GM21576 (cell line): ENCODE data around the gene CLPSL1.
"Not testable (repeated sequence)": the region's sequence is repeated elsewhere in the genome, so short reads cannot be mapped to it uniquely, and the experiment has no call there.

Source experiments
- ATAC-seq: cut with Tn5 transposase; IDR thresholded peaks from one replicate; pipeline ENCODE4 v1.9.1; 2021; ENCODE audit warnings: mild to moderate bottlenecking, moderate library complexity; ENCODE audit not compliant: unreplicated experiment

CLPSL1 gene

DNA sequence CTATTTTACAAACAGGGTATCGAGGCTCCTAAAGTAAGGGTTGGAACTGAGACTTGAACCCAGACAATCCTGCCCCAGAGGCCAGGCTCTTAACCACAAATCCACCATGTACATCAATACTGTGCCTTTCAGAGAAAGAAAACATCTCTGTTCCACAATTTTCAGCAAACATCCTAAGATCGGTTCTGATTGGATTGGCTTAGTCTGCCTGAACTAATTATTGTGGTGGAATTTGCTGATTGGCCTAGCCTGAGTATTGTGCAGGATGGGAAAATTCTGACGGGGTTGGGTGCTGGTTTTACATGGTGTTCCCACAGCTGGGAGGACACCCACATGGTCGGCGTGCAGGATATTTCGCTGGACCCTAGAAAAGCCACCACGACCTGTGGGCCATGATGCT is at the start of gene CLPSL1:
Gene CLPSL1, plus strand, starts transcription at position 301 of the 400 bp plus-strand sequence. Its CDS starts 92 bp downstream, at position 393.
- ATAC-seq = no peak

DNA sequence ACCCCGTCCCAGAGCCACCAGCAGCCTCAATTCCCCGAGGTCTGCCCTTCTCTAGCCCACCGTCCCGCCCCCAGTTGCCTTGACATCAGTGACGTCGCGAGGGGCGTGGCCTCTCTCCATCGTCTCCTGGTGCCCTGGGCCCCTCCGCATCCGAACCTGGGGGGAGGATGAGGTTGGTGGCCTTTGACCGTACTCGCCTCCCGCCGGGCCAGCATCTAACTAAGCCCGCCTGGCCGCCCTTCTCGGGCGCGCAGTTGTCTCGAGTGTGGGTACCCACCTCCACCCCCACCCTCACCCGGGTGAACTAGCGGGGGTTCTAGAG is 49.4 kb upstream of the CLPSL1 start:
- ATAC-seq = peak; percentile 48

DNA sequence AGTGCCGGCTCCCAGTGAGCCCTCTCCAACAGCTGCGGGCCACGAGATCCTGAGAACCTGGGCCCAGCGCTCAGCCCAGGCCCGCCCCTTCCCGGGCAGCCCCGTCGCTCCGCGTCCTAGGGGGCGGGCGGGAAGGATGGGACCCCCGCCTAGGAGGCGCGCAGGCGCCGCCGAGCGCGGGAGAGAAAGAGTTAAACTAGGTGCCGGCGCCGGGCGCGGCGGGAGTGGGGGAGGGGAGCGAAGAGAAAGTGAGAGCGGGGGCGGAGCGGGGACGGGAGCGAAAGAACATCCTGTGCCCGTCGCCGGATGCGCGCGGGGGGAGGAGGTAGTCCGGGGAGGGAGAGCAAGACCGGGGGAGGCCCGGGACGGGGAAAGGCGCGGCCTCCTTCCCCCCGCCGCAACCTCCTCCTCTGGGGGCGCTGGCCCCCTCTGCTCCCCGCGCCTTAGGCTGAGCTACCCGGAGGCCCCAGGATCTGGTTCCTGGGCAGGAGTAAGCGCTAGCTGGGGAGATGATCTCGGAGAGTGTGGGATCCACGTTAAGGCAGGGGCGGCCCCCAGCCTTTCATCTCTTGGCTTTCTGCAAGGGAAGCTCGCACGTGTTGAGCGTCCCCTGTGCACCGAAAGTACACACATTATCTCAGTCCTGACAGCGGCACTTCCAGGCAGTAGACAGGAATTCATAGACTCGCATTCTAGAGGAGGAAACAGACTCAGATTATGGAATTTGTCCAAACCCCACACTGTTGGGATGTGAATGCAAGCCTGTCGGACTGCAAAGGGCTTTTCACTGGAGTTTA is 48.9 kb upstream of the CLPSL1 start:
- ATAC-seq = peak; percentile 38

GRCh38 chr6:35733633-35734032 is 47.2 kb upstream of the CLPSL1 start:
- ATAC-seq = no peak

GRCh38 chr6:35734319-35734718 is 46.5 kb upstream of the CLPSL1 start:
- ATAC-seq = not testable (repeated sequence)

DNA sequence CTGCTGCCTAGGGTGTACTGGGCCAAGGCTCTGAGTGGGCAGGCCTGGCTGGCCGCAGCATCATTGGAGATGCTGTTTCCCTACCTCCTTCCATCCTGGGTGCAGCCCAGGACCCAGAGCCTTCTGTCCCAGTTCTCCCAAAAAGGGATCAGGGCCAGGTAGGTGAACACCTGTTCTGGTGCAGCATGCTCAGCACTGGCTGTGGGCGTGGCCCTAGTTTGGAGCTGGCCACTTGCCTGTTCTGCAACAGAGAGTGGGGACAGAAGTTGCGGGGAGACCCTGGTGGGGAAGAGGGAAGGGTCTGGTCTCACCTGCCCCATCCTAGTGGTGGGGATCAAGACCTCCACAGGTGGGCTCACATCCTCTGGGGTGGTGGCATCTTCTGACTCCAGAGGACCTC is 45.4 kb upstream of the CLPSL1 start:
- no peak for ATAC-seq

DNA sequence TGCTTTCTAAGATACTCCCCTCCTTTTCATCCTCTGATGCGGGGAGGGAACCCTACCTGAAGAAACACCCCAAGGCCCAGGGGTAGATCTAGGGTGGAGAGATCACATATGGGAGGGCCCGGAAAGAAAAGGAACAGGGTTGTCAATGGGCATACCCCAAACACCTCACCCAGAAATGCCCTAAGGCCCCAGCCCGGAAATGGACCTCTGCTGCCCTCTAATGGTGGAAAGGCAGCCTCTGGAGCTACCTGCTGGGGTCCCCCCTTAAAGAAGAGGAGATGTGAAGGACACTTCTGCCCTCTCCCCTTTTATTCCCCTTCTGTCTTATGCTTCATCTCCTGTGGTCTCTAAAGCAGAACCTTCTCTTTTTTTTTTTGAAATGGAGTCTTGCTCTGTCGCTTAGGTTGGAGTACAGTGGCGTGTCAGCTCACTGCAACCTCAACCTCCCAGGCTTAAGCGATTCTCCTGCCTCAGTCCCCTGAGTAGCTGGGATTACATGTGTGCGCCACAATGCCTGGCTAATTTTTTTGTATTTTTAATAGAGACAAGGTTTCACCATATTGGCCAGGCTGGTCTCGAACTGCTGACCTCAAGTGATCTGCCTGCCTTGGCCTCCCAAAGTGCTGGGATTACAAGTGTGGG is 44.4 kb upstream of the CLPSL1 start:
- ATAC-seq = no peak

DNA sequence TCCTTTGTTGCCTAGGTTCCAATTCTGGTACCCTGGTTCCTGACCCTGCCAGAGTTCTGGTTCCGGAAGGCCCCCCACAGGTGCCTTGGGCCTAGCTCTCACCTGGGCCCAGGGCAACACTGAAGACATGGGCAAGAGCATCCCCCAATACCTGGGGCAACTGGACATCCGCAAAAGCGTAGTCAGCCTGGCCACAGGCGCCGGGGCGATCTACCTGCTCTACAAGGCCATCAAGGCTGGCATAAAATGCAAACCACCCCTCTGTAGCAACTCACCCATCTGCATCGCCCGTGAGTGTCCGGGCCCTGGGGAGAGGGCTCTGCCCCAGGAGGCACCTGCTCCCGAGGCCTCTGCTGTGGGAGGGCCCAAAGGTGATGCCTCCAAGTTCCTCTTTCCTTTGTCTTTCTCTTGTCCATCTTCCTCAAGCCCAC is 43.8 kb upstream of the CLPSL1 start, which contains the start of gene ARMC12:
Gene ARMC12, plus strand, starts transcription at position 51 of the 431 bp plus-strand sequence. Its CDS starts 77 bp downstream, at position 128.
- ATAC-seq = no peak

- ATAC-seq = no peak
Observed at GRCh38 chr6:35737413-35738211, 43.2 kb upstream of the CLPSL1 start.

GRCh38 chr6:35739645-35740524 is 40.9 kb upstream of the CLPSL1 start:
- ATAC-seq = no peak

- no peak for ATAC-seq
Observed at GRCh38 chr6:35742842-35743241, 38.0 kb upstream of the CLPSL1 start.

GRCh38 chr6:35745509-35745908 is 35.3 kb upstream of the CLPSL1 start:
- ATAC-seq = no peak

DNA sequence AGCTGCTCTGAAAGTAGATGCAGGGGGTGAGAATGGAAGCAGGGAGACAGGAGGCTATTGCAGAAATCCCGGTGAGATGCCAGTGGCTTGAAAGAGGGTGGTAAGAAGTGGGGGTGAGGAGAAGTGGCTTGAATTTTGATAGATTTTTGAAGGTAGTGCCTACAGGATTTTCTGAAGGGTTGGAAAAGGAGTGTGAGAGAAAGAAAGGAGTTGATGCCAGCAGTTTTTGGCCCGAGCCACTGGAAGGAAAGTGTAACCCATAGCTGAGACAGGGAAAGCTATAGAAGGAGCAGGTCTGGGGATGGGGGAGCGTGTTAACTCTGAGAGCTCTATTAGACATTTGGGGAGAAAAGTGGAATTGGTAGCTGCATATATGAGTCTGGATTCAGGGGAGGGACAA is 34.3 kb upstream of the CLPSL1 start:
- ATAC-seq = no peak

GRCh38 chr6:35747877-35748276 is 32.9 kb upstream of the CLPSL1 start:
- no peak for ATAC-seq

- ATAC-seq = no peak
Observed at GRCh38 chr6:35750557-35750956, 30.3 kb upstream of the CLPSL1 start.

DNA sequence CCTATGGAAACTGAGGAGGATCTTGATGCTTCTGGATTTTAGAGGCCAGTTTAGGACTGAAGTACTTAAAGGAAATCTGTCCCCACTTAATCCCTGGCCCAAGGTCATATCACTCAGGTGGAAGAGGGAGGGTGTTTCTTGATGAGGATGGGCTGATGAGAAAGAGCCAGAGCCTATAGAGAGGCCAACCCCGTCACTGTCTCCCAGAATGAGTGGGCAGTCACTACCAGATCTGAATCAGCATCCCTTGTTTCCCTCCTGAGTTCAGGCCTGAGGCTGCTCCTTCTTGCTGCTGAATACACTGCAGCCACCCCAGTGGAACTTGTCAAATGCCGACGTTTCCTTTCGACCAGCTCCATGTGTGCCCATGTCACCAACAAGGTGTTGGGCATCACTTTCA is 29.2 kb upstream of the CLPSL1 start:
- no peak for ATAC-seq

DNA sequence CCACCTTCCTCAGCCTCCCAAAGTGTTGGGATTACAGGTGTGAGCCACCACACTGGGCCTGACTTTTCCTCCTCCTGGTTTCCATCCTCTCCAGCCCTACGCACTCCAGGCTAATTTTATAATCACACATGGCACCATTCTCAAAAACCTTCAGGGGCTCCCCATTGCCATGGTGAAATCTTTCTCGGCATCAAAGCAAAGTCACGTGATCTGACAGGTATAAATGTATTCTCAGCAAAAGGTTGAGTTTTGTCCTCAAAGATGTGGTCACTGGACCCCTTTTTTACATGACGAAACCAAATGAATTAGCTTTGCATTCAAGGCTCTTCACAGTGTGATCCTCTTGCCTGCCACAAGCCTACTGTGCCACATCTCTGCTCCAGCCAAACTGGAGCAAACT is 28.5 kb upstream of the CLPSL1 start:
- ATAC-seq = no peak

GRCh38 chr6:35754452-35755277 is 26.2 kb upstream of the CLPSL1 start:
- no peak for ATAC-seq

DNA sequence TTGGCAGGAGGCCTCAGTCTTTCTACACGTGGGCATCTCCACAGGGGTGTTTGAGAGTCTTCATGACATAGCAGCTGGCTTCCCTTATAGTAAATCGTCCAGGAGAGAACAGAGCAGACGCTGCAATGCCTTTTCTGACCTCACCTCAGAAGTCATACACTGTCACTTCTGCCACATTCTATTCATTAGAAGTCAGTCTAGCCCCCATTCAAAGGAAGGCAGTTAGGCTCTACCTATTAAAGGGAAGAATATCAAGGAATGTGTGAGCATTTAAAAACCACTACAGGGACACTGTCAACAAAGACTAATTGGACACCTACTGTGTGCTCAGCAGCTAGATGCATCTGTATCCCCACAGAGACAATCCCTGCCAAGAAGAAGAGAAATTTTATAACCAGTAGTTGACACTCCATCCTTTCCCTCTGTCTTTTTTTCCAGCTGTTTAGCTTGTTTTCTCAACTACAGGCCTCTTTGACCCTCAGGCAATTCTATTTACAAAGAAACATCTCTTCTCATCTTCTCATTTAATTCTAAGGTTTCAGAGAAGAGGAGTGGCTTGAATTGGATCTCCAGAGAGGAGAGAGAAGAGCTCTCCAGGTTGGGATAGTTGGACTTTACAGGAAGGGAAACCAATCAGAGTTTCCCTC is 25.4 kb upstream of the CLPSL1 start:
- no peak for ATAC-seq
